HL-60 (cell line): ENCODE measurements around the gene C9orf72.
"Not testable (repeated sequence)": the region's sequence is repeated elsewhere in the genome, so short reads cannot be mapped to it uniquely, and the experiment has no call there.

Source experiments
- DNase-seq, 2 experiments: peaks; one replicate each; pipeline ENCODE4 v3.0.0-alpha.2; 2010 to 2020; ENCODE audit warnings: low read depth in 1 of 2, low spot score in 1 of 2
- H3K27ac ChIP-seq: fragments of 250-450 bp; sonication (Bioruptor Pico); replicated peaks from 2 replicates; pipeline ENCODE4 v1.5.1; 2020; ENCODE audit warnings: mild to moderate bottlenecking, moderate library complexity
- H3K27me3 ChIP-seq: fragments of 250-450 bp; sonication (Bioruptor Pico); 2 replicates; pipeline ENCODE4 v1.5.1; 2021; ENCODE audit warnings: mild to moderate bottlenecking, moderate library complexity; ENCODE audit not compliant: insufficient read depth, poor library complexity, severe bottlenecking
- H3K4me3 ChIP-seq: replicated peaks from 2 replicates; pipeline ENCODE4 v1.5.1; 2011; ENCODE audit warnings: mild to moderate bottlenecking, control low read depth, low read length; ENCODE audit not compliant: insufficient read depth
- CTCF ChIP-seq: IDR thresholded peaks from one replicate; pipeline ENCODE4 v1.5.1; 2011; ENCODE audit warnings: low read length, control low read depth, inconsistent platforms; ENCODE audit not compliant: insufficient read depth
- GABPA ChIP-seq: IDR thresholded peaks from 2 replicates; pipeline ENCODE4 v1.6.1; 2012; ENCODE audit warnings: low read depth
- POLR2AphosphoS5 ChIP-seq: IDR thresholded peaks from 2 replicates; pipeline ENCODE4 v1.6.1; 2012; ENCODE audit warnings: low read depth
- SPI1 ChIP-seq: IDR thresholded peaks from 2 replicates; pipeline ENCODE4 v1.6.1; 2012; ENCODE audit warnings: low read depth, mild to moderate bottlenecking, borderline replicate concordance
- TF ChIP-seq, protein P1 (sequence below): IDR thresholded peaks from 2 replicates; pipeline ENCODE4 v1.6.1; 2012; ENCODE audit warnings: low read depth; ENCODE audit not compliant: insufficient replicate concordance

Gene C9orf72

GRCh38 chr9:27618066-27618465 lies 44.8 kb upstream of the C9orf72 start:
- no peak overlapping the region for H3K27ac ChIP-seq
- TF ChIP-seq, protein P1, sequence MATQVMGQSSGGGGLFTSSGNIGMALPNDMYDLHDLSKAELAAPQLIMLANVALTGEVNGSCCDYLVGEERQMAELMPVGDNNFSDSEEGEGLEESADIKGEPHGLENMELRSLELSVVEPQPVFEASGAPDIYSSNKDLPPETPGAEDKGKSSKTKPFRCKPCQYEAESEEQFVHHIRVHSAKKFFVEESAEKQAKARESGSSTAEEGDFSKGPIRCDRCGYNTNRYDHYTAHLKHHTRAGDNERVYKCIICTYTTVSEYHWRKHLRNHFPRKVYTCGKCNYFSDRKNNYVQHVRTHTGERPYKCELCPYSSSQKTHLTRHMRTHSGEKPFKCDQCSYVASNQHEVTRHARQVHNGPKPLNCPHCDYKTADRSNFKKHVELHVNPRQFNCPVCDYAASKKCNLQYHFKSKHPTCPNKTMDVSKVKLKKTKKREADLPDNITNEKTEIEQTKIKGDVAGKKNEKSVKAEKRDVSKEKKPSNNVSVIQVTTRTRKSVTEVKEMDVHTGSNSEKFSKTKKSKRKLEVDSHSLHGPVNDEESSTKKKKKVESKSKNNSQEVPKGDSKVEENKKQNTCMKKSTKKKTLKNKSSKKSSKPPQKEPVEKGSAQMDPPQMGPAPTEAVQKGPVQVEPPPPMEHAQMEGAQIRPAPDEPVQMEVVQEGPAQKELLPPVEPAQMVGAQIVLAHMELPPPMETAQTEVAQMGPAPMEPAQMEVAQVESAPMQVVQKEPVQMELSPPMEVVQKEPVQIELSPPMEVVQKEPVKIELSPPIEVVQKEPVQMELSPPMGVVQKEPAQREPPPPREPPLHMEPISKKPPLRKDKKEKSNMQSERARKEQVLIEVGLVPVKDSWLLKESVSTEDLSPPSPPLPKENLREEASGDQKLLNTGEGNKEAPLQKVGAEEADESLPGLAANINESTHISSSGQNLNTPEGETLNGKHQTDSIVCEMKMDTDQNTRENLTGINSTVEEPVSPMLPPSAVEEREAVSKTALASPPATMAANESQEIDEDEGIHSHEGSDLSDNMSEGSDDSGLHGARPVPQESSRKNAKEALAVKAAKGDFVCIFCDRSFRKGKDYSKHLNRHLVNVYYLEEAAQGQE: no peak
- no peak for TF ChIP-seq CTCF
- no peak for TF ChIP-seq GABPA
- H3K4me3 ChIP-seq: no peak overlapping the region
- no peak for DNase-seq
- no peaks in the 10 kb centered on the region for H3K27me3 ChIP-seq

GRCh38 chr9:27614551-27614950 lies 41.3 kb upstream of the C9orf72 start:
- DNase-seq: no peak
- Histone ChIP-seq H3K27me3 (no peaks in the 10 kb centered on the region), H3K27ac (no peak overlapping the region), H3K4me3 (no peak overlapping the region)
- TF ChIP-seq GABPA: no peak
- TF ChIP-seq SPI1: no peak
- no peak for TF ChIP-seq POLR2AphosphoS5
- TF ChIP-seq, protein P1: no peak
- TF ChIP-seq CTCF: no peak

- H3K27me3 ChIP-seq, H3K27ac ChIP-seq, DNase-seq, H3K4me3 ChIP-seq: not testable (repeated sequence)
These were observed 38.8 kb upstream of the C9orf72 start for GRCh38 chr9:27612036-27612435.

GRCh38 chr9:27610622-27611021 lies 37.3 kb upstream of the C9orf72 start:
- no peak for DNase-seq
- no peak overlapping the region for H3K4me3 ChIP-seq
- no peak for TF ChIP-seq CTCF
- TF ChIP-seq POLR2AphosphoS5: no peak
- TF ChIP-seq, protein P1: no peak
- TF ChIP-seq GABPA: no peak
- TF ChIP-seq SPI1: no peak

More at GRCh38 chr9:27610622-27611021, 37.3 kb upstream of the C9orf72 start:
- no peaks in the 10 kb centered on the region for H3K27me3 ChIP-seq
- no peak overlapping the region for H3K27ac ChIP-seq
